Activated T-cell treated with anti-CD3 and anti-CD28 coated beads for 48 hours (primary cell): ENCODE data around the gene KRT78.
"Not testable (repeated sequence)": the region's sequence is repeated elsewhere in the genome, so short reads cannot be mapped to it uniquely, and the experiment has no call there.

Experiments
- DNase-seq: peaks from one replicate; pipeline ENCODE4 v3.0.0-alpha.2; 2020; ENCODE audit warnings: low read depth

The KRT78 gene

DNA sequence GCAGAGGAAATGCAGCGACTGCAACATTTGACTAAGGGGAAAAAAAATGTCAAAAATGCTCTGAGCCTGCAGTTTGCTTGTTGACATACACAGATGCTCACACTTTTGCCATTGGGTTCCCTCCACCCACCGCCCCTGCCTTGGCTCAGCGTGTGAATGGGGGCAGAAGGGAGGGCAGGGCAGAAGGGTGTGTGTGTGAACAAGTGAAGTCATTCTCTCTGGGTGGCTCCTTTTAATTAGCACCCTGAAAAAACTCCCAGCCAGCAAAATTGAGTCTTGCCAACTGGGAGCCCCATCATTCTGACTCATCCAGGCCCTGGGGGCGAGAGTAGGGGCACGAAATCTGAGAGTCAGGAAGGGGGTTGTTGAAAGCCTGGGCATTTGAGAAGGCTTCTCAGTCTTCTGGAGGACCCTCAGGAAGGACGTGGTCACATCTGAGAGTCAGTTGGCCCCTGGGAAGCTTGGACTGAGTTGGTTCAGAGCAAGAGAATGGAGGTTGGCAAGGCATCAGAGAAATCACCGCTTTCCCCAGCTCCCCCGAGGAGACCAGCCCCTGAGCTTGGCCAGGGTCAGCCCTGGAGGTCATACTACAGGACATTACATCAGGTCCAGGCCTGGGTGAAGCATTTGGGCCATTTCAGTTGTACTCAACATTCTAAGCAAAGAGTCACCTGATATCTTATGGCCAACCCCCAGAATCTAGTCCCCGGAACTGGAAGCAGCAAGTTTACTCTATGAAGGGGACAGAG is 22.7 kb upstream of the KRT78 start:
- DNase-seq = no peak

DNA sequence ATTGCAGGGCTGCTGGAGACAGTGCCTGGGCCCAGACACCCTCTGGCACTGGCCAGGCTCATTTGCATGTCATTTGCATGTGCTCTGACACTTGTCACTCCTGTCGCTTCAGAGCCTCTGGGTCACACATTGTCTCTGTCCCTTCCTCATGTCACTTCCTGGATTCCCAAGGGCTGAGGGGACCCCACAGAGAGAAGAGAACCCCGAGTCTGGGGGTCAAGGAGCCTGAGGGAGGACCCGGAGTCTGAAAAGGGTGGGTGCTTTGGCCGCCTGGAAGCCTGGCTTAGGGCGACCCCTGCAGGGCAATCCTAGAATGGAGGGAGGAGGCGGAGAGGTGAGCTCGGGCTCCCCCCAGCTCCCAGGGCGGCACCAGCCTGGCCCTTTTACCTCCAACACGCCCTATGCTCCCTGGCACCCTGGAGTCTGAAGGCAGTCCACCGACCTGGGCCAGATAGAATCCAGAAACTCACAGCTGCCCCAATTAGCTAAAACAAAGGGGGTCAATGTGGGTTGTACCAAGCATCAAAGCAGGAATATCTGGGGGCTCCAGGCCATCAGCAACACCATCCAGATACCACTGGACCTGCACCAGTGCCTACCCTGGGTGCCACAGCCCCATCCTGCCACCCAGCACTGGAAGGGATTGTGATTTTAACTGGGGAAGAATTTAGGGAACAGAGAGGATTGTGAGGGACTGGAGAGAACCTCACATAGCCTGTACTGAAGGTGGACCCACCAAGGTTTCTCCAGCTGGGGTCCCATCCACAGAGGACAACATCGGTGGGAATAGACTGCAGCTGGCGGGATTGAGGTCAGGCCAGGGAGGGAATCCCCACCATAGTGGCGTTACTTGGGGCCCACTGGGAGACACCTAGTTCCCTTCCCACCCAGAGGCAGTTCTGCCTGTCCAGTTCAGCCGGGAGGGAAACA is 21.8 kb upstream of the KRT78 start:
- DNase-seq = peak; percentile 79

DNA sequence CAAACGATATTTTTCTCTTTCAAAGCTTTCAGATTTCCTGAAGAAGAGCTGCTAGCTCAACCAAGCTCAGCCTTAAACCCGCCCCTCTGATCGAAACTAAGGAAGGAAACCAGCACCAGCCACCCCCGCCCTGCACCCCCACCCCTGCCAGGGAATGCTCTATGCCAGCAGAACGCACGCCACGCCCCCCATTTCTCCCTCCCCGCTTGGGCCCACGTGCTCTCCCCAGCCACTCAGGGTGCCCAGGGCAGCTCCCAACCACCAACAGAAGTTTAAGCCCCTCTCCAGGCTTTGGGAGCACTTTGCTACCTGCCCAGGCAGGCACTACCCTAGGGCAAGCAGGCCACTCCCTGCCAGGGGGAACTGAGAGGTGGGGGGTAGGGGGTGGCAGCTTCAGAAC is 18.8 kb upstream of the KRT78 start:
- no peak for DNase-seq

GRCh38 chr12:52867152-52867551 is 18.4 kb upstream of the KRT78 start:
- no peak for DNase-seq

- peak; percentile 23 for DNase-seq
Measured at GRCh38 chr12:52865090-52865944, 16.5 kb upstream of the KRT78 start.

GRCh38 chr12:52862023-52862422 is 13.2 kb upstream of the KRT78 start:
- DNase-seq = no peak

- no peak for DNase-seq
Measured at GRCh38 chr12:52861511-52861910, 12.7 kb upstream of the KRT78 start.

DNA sequence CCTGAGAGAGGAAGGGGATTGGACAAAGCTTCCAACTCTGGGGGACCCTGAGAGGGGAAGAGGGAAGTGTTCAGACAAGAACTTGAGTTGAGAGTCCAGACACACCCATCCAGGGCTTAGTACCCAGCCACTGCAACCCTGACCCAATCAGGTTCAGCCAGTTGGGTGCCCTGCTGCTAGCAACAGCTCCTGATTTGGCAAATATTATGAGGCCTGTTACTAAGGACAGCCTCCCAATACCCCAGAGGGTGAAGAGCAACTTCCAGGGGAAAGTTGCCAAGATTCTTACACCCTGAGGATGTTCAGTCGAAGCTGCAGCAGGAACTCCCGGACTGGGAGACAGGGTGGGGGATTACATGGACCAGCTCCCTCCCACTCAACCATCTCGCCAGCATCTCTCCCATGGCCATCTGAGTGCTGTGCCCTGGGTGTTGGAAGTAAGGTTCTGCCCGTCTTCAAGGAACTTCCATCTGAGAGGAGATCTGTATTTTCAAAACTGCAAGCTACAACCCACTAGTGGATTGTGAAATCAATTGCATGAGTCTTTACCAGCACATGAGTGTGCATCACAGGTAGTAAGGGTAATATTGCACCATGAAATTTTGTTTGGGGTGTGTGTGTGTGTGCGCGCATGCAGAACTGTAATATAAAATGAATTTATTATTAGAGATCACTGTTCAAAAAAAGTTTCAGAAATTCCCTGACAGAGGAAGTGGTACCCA is 11.5 kb upstream of the KRT78 start:
- no peak for DNase-seq

DNA sequence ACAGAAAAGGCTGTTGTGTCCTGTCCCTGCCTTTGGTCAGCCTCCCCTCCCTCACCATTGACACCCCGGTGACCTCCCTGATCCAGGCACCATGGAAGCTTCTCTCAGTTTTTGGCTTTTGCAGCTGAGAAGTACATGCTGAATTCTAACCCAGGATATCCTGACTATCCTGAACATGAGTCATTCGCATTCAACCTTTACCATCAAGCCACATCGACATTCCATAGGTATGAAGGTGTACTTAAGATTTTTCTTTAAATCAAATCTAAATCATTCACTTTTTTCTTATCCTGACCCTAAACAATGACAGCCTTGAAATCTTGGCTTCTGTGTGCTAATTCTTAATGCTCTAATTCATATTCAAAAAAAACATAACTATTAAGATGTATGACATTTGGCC is 8.7 kb upstream of the KRT78 start:
- no peak for DNase-seq

DNA sequence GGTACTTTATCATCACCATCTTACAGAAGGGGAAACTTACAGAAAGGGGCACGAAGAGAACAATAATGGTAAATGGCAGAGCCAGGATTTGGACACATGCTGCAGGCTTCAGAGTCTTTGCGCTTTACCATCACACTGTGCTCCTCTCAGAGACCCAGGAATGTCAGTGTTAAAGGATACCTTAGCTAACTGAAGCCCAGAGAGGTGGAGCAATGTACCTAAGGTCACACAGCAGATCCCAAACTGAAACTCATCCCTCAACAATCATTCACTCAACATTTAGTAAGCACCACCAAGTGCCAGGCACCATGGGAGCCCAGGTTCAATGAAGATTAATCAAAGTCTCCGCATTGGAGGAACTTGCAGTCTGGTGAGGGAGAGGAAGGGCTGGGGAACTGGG is 8.0 kb upstream of the KRT78 start:
- no peak for DNase-seq

- not testable (repeated sequence) for DNase-seq
Measured at GRCh38 chr12:52856077-52856476, 7.3 kb upstream of the KRT78 start.

GRCh38 chr12:52851787-52852186 is 3.0 kb upstream of the KRT78 start:
- DNase-seq = no peak

GRCh38 chr12:52850681-52851080 is 1.9 kb upstream of the KRT78 start:
- DNase-seq = no peak

- DNase-seq = no peak
Measured at GRCh38 chr12:52849511-52849910, 717 bp upstream of the KRT78 start.

- no peak for DNase-seq
Measured at GRCh38 chr12:52847335-52848102, 1.3 kb downstream of the KRT78 start.

GRCh38 chr12:52846356-52846970 is 2.3 kb downstream of the KRT78 start:
- no peak for DNase-seq

DNA sequence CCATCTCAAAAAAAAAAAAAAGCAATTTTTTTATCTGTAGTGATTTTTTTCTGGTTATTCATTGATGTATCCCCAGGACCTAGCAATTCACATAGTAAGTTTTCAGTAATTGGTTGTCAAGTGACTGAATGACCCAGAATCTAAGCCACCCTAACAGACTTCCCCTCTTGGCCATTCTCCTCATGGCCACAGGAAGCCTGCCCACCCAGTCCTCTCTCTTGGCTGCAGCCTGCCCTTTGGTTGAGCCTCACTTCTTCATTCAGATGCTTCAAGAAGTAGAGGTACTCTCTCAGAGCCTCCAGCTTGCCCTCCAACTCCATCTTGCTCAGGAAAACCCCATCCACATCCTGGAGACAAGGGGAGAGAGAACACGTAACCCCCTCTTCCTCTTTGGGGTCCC is 2.8 kb downstream of the KRT78 start:
- no peak for DNase-seq

DNA sequence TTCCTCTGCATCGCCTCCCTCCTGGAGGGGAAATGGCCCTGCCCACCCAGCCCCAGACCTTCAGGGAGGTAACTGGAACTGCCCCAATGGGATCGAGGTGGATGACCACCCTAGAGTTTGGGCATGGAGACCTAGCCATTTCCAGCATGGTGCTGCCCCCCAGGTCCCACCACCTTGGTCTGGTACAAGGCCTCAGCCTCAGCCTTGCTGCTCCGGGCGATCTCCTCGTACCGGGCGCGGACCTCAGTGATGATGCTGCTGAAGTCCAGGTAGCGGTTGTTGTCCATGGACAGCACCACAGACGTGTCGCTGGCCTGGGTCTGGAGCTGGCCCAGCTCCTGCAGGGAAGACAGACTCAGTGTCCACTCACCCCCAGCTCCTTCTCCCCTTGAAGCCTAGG is 4.4 kb downstream of the KRT78 start:
- no peak for DNase-seq

- no peak for DNase-seq
Measured at GRCh38 chr12:52839436-52840105, 9.2 kb downstream of the KRT78 start.
